Measurements from ENCODE around the gene OXSR1.
"Not testable (repeated sequence)": the region's sequence is repeated elsewhere in the genome, so short reads cannot be mapped to it uniquely, and the experiment has no call there.

Gene OXSR1

DNA sequence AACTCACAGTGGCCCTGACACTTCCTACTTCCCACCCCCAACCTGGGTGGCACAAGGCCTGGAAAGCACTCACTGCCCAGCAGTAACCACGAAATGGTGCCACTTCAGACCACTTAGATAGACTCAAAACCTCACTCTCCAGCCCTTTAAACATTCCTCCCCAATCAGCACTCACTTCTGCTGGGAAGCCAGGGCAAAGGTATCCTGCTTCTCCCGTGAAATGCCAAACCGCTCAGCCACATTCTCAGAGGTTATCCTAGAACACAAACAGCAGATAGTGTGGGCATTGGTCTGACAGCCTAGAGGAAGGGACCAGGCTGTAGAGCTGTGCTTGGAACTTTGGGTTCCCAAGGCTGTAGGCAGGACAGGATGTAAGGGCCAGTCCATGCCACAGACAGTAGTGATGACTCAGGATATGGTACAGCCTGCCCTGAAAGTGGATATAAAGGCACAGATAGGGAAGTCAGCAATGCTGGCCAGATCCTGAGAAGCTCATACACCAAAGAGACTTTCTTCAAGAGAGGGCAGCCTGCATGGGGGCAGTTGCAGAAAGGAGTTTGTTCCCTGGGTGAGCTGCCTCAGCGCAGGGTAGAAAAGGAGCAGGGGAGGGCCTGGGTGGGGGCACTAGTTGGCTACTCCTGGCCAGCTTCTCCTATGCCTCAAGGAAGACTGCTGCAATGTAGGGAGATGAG is 37.6 kb upstream of the OXSR1 start:
- no peak for DNase-seq (ENCODE audit: low read depth)

DNA sequence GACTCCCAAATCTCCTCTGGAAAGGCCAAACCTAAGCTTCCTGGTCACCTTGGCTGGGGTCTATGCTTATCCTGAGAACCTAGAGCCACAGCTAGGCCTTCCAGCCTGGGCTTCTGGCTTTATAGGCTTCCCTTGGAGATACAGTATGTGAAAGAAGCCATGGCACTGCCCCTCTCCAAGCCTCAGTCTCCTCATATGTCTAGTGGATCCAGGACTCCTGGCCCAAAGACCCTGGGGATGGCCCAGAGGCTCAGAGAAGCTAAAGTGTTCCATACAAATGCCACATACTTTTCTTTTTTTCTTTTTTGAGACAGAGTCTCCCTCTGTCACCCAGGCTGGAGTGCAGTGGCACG is 37.1 kb upstream of the OXSR1 start:
- DNase-seq (ENCODE audit: low read depth): no peak

DNA sequence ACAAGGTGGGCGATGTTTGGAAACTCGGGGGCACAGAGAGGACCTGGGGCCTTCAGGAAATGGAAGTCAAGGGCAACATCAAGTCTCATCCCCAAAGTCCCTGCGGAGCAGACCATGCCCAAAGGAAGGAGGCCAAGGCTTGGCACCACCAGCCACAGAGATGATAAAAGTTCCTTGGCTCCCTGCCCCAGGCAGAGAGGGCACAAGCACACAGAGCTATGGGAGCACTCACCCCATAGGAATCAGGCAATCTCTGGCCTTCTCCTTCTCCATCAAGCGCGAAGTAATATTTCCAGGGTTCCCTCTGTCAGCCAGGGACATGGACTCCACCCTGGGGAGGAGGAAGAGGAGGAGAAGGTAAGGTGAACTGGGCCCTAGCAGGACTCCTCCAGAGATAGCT is 36.3 kb upstream of the OXSR1 start:
- no peak for DNase-seq (ENCODE audit: low read depth)

DNA sequence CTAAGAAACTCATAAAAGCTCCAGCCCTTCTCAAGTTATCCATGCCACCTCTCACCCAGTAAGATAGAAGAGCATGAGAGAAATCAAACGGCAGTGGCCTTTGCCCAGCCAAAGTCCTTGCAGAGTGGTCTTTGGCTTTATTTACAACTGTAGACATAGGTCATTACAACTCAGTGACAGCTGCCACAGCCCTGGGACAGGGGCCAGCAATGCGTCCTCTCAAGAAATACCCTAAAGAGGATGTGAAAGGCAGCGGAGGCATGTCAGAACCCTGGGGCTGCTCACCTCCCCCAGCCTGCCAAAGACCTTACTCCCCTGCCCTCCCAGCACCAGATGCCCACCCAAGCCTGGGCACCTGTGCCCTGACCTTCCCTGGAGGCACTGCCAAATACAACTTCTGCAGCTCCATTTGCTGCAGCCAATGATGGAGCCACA is 34.7 kb upstream of the OXSR1 start:
- DNase-seq (ENCODE audit: low read depth): no peak

DNA sequence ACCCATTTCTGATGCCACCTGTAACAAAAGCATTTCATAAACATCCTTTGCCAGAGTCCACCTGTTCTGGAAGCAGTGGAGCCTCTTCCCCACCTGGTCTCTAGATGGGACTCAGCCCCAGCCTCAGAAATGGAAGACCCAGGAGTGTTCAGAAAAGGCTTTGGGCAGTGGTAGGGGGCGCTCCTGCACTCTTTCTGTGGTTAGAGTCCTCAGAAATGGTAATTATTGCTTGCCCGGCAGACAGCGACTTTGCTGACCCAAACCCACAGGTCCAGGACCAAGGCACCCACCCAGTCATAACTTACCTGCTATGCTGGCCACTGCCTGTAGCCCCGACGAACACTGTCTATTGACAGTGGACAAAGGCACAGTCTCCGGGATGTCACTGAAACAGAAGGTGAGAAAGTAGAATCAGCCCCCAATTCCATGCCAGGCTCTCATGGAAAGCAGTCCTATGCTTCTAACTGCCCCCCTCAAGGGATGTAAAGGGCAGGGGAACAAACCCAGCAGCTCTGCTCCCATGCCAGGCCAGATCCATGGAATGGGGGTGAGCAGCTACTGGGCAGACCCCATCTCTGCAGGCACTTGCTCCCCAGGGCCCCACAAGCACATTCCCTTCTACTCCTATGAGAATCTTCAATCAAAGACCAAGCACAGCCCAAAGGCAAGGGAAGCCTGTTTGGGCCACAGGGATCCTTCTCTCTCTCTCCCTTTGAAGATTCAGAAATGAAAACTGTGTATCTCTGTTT is 33.5 kb upstream of the OXSR1 start:
- peak; percentile 35 for DNase-seq (ENCODE audit: low read depth)

DNA sequence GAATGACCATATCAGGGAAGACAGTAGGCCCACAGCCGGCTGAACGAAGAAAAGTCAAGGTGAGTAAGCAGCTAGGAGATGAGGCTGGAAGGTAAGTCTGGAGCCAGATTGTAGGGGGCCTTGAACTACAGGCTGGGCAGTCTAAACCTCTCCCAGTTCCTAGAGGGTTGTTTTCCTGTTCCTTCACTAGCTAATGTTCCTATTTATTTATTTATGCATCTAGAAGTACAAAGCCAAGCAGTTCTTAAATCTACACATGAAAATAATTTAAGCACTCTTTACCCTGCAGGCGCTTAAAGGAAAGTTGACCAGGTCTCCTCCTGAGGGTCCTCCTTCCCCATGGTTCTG is 32.2 kb upstream of the OXSR1 start:
- DNase-seq (ENCODE audit: low read depth): no peak

DNA sequence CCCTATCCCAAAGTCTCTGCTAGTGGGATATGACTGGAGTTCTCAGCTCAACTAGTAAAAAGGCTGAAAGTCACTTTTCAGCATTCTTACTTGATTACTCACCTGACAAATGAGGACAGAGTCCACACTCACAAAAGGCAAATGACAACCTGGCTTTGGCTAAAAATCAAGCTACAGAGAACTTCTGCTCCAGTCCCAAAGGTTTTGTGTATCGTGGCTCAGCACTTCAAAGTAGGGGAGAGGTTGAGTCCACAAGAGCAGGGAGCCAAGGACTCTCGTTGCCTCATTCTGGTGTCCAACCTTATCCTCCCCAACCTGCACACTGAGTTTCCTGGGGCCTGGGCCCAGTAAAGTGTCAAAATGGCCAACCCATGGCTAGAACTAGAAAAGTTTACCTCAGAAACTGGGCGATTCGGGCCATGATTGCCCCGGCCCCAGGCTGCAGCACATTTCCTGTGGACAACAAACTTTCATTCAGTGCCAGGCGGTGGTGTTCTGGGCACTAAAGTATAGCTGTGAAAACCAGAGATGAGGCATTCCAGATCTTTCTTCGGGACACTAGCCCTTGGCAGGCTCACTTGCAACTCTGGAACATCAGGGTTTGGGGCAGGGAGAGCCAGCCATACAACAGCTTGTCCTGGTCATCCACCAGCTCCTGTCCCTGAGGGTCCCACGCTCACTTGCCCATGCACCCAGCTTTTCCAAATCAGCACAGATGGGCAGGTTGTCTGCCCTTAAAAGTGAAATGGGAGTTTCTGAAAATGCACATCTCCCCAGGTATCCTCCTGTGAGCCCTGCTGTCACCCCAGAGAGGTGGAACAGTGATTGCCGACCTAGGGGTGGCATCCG is 31.6 kb upstream of the OXSR1 start:
- DNase-seq (ENCODE audit: low read depth): no peak

DNA sequence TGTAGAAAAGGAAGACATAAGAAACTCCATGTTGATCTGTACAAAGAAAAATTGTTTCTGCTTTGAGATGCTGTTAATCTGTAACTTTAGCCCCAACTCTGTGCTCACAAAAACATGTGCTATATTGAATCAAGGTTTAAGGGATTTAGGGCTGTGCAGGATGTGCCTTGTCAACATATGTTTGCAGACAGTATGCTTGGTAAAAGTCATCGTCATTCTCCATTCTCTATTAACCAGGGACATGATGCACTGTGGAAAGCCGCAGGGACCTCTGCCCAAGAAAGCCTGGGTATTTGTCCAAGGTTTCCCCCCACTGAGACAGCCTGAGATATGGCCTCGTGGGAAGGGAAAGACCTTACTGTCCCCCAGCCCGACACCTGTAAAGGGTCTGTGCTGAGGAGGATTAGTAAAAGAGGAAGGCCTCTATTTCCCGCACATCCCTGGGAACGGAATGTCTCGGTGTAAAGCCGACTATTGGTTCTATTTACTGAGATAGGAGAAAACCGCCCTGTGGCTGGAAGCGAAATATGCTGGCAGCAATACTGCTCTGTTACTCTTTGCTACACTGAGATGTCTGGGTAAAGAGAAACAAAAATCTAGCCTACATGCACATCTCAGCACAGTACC is 30.7 kb upstream of the OXSR1 start:
- DNase-seq (ENCODE audit: low read depth): not testable (repeated sequence)

DNA sequence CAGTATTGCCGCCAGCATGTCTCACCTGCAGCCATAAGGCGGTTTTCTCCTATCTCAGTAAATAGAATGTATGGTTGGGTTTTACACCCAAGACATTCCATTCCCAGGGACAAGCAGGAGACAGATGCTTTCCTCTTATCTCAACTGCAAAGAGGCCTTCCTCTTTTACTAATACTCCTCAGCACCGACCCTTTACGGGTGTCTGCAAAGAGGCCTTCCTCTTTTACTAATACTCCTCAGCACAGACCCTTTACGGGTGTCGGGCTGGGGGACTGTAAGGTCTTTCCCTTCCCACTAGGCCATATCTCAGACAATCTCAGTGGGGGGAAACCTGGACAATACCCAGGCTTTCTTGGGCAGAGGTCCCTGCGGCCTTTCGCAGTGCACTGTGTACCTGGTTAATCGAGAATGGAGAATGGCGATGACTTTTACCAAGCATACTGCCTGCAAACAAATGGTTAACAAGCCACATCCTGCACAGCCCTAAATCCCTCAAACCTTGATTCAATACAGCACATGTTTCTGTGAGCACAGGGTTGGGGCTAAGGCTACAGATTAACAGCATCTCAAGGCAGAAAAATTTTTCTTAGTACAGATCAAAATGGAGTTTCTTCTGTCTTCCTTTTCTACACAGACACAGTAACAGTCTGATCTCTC is 29.6 kb upstream of the OXSR1 start:
- not testable (repeated sequence) for DNase-seq (ENCODE audit: low read depth)

DNA sequence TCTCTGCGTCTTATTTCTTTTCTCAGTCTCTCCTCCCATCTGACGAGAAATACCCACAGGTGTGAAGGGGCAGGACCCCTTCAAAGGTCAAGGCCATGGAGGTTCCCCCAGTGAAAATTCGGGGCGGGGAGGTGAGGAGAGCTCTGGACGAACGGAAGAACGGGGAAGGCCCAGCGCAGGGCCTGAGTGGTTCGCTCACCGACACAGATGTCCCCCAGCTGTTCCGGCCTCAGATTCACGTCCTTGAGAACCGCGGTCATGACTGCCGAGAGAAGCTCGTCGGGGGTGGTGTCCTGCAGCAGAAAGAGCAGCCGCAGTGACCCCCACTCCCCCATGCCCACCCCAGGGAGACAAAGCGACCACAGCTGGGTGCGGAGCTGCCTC is 29.0 kb upstream of the OXSR1 start:
- no peak for DNase-seq (ENCODE audit: low read depth)

DNA sequence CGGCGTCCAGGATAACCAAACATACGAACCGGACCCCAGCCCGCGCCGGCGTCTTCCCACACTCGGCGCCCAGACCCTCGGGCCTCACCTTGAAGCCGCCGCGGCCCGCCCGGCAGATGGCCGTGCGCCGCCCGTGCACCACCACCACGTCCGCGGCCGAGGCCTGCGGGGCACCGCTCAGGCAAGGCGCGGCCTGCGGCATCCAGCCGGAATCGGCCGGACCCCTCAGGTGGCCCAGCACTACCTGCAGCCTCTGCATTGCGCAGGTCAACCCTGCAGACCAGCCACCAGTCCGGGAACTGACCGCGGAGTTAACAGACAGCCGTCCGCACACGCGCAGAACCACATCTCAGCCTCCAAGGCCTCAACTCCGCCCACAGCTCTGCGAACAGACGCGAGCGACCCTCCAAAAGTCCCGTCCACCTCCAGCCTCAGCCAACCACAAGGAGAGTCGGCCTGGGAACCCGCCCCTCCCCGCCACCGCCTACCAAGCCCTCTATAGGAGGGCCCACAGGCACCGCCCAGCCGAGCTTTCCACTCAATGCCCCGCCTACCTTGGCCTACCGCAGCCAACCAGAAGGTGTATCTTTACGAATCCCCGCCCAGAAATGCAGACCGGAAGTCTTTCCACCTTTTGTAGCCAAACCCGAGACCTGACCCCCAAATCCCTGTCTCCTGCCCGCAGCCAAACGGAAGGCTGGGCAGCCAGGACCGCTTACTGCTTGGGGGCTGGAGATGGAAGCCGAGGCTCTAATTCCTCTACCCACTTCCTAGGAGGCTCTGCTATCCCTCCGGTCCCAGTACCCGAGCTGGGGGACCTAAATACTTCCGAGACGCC is 28.3 kb upstream of the OXSR1 start, which contains the start of gene ACAA1:
ACAA1 (minus strand) TSS at position 351 of the 838 bp plus-strand sequence; CDS start at position 259, 92 bp downstream.
- peak; percentile 98 for DNase-seq (ENCODE audit: low read depth)

DNA sequence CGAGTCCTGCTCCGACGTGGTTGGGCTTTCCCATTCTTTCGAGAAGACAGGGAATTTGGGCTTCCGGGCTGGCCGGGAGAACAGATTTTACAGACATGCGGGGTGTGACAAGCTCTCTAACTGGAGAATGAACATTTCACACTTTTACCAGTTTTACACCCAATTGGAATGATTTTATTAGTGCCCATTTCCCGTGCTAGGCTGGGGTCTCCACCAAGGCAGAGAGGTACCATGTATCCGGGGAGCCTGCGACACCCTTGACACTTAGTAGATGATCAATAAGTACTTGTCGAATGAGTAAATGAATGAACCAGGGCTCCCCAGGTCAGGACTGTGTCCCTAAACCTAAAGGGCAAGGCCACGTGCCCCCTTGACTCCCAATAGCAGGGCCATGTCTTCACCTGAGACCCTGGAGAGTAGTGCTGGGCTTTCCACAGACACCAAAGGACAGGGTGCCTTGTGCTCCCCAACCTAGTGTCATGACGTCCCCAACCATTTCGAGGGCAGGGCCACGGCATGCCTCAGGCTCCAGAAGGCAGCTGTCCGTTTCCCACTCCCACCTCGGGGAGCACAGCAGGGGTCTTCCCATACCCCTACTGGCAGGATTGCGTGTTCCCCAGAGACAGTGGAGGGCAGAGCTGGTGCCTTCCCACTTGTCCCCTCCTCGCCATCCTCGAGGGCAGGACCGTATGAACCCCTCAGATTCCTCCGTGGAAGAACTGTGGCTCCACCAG is 27.6 kb upstream of the OXSR1 start:
- DNase-seq (ENCODE audit: low read depth): no peak

DNA sequence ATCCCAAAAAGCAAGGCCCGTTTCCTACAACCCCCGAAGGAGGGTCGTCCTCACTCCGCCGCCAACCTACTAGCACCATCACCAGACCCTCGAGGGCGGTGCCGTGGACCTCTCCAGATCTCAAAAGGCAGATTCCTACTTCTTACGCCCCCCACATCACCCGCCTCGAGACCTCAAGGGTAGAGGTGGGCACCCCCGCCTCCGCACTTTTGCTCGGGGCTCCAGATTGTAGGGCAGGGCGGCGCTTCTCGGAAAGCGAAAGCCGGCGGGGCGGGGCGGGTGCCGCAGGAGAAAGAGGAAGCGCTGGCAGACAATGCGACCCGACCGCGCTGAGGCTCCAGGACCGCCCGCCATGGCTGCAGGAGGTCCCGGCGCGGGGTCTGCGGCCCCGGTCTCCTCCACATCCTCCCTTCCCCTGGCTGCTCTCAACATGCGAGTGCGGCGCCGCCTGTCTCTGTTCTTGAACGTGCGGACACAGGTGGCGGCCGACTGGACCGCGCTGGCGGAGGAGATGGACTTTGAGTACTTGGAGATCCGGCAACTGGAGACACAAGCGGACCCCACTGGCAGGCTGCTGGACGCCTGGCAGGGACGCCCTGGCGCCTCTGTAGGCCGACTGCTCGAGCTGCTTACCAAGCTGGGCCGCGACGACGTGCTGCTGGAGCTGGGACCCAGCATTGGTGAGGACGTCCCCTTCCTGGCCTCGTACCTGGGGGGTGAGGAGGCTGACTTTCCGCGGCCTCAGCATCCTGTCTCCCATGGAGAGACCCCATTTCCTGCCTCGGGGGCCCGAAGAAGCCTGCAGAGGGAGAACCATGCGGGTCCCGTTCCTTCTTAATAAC is 26.8 kb upstream of the OXSR1 start, which contains the start of gene MYD88:
MYD88 (plus strand) TSS at position 313 of the 842 bp plus-strand sequence; CDS start at position 353, 40 bp downstream.
- peak; percentile 34 for DNase-seq (ENCODE audit: low read depth)

DNA sequence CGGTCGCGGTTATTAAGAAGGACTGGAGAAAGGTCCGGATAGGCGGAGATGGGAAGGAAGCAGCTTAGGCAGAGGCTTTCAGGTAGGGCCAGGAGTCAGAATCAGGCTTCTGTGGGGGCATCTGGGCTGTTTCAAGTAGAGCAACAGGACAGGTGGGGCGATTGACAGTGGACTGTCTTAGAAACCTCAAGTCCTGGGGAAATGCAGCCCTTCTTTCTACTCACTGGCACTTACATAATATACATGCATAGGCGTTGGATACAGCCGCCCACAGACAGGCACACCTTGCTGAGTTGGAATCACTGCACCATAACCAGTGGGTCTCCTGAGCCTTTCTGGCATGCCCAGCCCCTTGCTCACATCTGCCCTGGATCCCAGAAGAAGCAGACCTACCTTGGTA is 26.1 kb upstream of the OXSR1 start:
- DNase-seq (ENCODE audit: low read depth): no peak

DNA sequence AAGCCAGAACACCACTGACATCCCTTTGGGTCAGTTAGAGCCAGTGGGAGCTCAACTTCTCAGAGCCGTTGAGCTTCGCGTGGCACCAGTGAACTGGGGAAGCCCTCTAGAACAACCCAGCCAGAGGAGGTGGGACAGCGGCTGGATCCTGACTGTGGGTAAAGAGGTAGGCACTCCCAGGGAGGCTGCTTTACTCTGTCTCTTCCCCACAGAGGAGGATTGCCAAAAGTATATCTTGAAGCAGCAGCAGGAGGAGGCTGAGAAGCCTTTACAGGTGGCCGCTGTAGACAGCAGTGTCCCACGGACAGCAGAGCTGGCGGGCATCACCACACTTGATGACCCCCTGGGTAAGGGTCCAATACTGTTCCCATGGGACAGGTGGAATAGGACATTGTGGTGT is 25.7 kb upstream of the OXSR1 start:
- no peak for DNase-seq (ENCODE audit: low read depth)

DNA sequence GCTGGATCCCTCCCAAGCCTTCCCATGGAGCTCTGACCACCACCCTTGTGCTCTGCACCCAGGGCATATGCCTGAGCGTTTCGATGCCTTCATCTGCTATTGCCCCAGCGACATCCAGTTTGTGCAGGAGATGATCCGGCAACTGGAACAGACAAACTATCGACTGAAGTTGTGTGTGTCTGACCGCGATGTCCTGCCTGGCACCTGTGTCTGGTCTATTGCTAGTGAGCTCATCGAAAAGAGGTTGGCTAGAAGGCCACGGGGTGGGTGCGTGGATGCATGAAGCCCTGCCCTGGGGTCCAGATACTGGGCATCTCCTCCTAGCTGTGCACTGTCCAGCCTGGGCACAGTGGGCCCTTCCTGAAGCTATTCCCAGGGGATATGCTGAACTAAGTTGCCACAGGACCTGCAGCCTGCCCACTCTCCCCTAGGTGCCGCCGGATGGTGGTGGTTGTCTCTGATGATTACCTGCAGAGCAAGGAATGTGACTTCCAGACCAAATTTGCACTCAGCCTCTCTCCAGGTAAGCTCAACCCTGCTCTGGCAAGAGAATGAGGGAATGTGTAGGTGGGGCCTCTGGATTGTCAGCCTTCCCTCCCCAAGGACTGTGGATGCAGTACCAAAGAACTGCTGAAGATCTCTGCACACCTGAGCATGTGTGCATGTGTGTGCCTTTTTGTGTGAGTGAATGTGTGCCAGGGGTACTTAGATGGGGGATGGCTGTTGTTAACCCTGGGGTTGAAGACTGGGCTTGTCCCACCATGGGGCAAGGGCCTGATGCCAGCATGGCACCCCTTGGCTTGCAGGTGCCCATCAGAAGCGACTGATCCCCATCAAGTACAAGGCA is 24.8 kb upstream of the OXSR1 start:
- no peak for DNase-seq (ENCODE audit: low read depth)

DNA sequence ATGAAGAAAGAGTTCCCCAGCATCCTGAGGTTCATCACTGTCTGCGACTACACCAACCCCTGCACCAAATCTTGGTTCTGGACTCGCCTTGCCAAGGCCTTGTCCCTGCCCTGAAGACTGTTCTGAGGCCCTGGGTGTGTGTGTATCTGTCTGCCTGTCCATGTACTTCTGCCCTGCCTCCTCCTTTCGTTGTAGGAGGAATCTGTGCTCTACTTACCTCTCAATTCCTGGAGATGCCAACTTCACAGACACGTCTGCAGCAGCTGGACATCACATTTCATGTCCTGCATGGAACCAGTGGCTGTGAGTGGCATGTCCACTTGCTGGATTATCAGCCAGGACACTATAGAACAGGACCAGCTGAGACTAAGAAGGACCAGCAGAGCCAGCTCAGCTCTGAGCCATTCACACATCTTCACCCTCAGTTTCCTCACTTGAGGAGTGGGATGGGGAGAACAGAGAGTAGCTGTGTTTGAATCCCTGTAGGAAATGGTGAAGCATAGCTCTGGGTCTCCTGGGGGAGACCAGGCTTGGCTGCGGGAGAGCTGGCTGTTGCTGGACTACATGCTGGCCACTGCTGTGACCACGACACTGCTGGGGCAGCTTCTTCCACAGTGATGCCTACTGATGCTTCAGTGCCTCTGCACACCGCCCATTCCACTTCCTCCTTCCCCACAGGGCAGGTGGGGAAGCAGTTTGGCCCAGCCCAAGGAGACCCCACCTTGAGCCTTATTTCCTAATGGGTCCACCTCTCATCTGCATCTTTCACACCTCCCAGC is 24.0 kb upstream of the OXSR1 start:
- DNase-seq (ENCODE audit: low read depth): no peak

DNA sequence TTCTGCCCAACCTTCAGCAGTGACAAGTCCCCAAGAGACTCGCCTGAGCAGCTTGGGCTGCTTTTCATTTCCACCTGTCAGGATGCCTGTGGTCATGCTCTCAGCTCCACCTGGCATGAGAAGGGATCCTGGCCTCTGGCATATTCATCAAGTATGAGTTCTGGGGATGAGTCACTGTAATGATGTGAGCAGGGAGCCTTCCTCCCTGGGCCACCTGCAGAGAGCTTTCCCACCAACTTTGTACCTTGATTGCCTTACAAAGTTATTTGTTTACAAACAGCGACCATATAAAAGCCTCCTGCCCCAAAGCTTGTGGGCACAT is 23.4 kb upstream of the OXSR1 start:
- no peak for DNase-seq (ENCODE audit: low read depth)

All from amniotic epithelial cell (primary cell).